Measurements from ENCODE around the gene COMMD6. TPM values are rescaled to one million over a fixed set of nuclear protein-coding genes. Genes with fewer than 3 reads are reported as not detected.

Gene COMMD6
- total RNA-seq, 6 experiments from 2014 or later: 142 to 177 (median 152) TPM

Other genes with a start within 250 kb of the COMMD6 start
- 10 to 100 TPM; 13.6 to 20.6 (median 16.6) TPM for gene TBC1D4, start 55.7 kb downstream of the COMMD6 start, total RNA-seq (2021; fragmentation: NEBNext Ultra II Directional; extraction: Animal tissue kit (Norgen Biotek cat#: 25700))
- gene UCHL3, start 11.9 kb upstream of the COMMD6 start, total RNA-seq (2021; fragmentation: NEBNext Ultra II Directional; extraction: Animal tissue kit (Norgen Biotek cat#: 25700)): 10 to 100 TPM; 51.4 to 67.4 (median 54.4) TPM
- 100 to 1,000 TPM; 682 to 843 (median 813) TPM for gene LMO7, start 98.5 kb upstream of the COMMD6 start, total RNA-seq (2021; fragmentation: NEBNext Ultra II Directional; extraction: Animal tissue kit (Norgen Biotek cat#: 25700))